ENCODE data around the gene HPCAL1.

- TF ChIP-seq CTCF (IDR thresholded peaks at IDR 0.05; ENCODE audit: low read depth, low read length, poor library complexity, severe bottlenecking) (no peak), EZH2phosphoT487 (IDR thresholded peaks at IDR 0.05; ENCODE audit: borderline replicate concordance, low read length) (no peak)
Measured at GRCh38 chr2:10440736-10441135, 138.0 kb downstream of the HPCAL1 start.
